Muscle of leg (tissue), 11 donors: ENCODE measurements around the gene KCNQ1. TPM values are rescaled to one million over a fixed set of nuclear protein-coding genes. Genes with fewer than 3 reads are reported as not detected.

Experiments used
- DNase-seq: peaks from one replicate; pipeline ENCODE4 v3.0.0; 2013
- H3K27ac ChIP-seq: one replicate; pipeline ENCODE4 v1.5.1; 2013; ENCODE audit warnings: mild to moderate bottlenecking, low read length, control low read depth
- H3K27me3 ChIP-seq: one replicate; pipeline ENCODE4 v1.6.1; 2013; ENCODE audit warnings: low read length; ENCODE audit not compliant: control insufficient read depth, insufficient read depth
- H3K36me3 ChIP-seq: one replicate; pipeline ENCODE4 v1.6.1; 2013; ENCODE audit warnings: low read length; ENCODE audit not compliant: control insufficient read depth, insufficient read depth
- H3K4me1 ChIP-seq: one replicate; pipeline ENCODE4 v1.6.1; 2013; ENCODE audit warnings: low read length; ENCODE audit not compliant: control insufficient read depth, insufficient read depth
- H3K4me3 ChIP-seq: one replicate; pipeline ENCODE4 v1.5.1; 2013; ENCODE audit warnings: low read length, control low read depth
- H3K9me3 ChIP-seq: replicated peaks from 2 replicates; pipeline ENCODE4 v1.6.1; 2013; ENCODE audit warnings: low read depth, low read length; ENCODE audit not compliant: control insufficient read depth
- WGBS: methylation state at CpG from one replicate; pipeline ENCODE4 v1.1.5; 2013; ENCODE audit warnings: missing lambda C conversion rate; ENCODE audit not compliant: insufficient coverage; 5-methylcytosine and 5-hydroxymethylcytosine counted together
- polyA plus RNA-seq, 8 donors: library from polyadenylated mRNA; unstranded; fragments of 120-200 nt; gene quantifications; one replicate each; pipeline versions ENCODE4 v1.2.1 to v1.2.3, GENCODE V29; 2013; ENCODE audit warnings: inconsistent platforms in 1 of 8, low replicate concordance in 1 of 8; ENCODE audit not compliant: insufficient read length in 8 of 8, insufficient read depth in 1 of 8
- total RNA-seq: library from RNA; stranded (reverse); fragments of 120-200 nt; gene quantifications from one replicate; pipeline ENCODE4 v1.2.4, GENCODE V29; 2013

Gene KCNQ1
- total and polyA plus RNA-seq, 9 donors: 0.84 to 4.1 (median 2.6) TPM

GRCh38 chr11:2517016-2517385, 72.2 kb downstream of the KCNQ1 start:
- WGBS: 81% methylated on average over 13 of the region's 13 CpGs
- no peaks in the 10 kb centered on the region for H3K36me3 ChIP-seq
- DNase-seq: no peak
- H3K4me1 ChIP-seq: peaks cover 3% of the 10 kb centered on the region
- no peak overlapping the region for H3K27ac ChIP-seq
- no peaks in the 10 kb centered on the region for H3K9me3 ChIP-seq
- H3K4me3 ChIP-seq: no peak overlapping the region
- H3K27me3 ChIP-seq: no peaks in the 10 kb centered on the region

GRCh38 chr11:2517386-2518064, 72.7 kb downstream of the KCNQ1 start:
- no peaks in the 10 kb centered on the region for H3K4me1 ChIP-seq
- H3K36me3 ChIP-seq: no peaks in the 10 kb centered on the region
- DNase-seq: no peak
- no peaks in the 10 kb centered on the region for H3K27me3 ChIP-seq
- H3K4me3 ChIP-seq: no peak overlapping the region
- whole genome bisulfite sequencing: 84% methylated on average over 16 of the region's 26 CpGs
- H3K27ac ChIP-seq: no peak overlapping the region
- H3K9me3 ChIP-seq: no peaks in the 10 kb centered on the region

- Histone ChIP-seq H3K27ac (no peak overlapping the region), H3K9me3 (no peaks in the 10 kb centered on the region), H3K4me1 (no peaks in the 10 kb centered on the region), H3K4me3 (no peak overlapping the region), H3K27me3 (no peaks in the 10 kb centered on the region), H3K36me3 (no peaks in the 10 kb centered on the region)
- 82% methylated on average over 23 of the region's 24 CpGs for WGBS
- DNase-seq: no peak
Measured at GRCh38 chr11:2518111-2518982, 73.5 kb downstream of the KCNQ1 start.

GRCh38 chr11:2518983-2519340, 74.2 kb downstream of the KCNQ1 start:
- Histone ChIP-seq H3K27me3 (peaks cover 2% of the 10 kb centered on the region), H3K9me3 (no peaks in the 10 kb centered on the region), H3K27ac (no peak overlapping the region), H3K36me3 (no peaks in the 10 kb centered on the region), H3K4me1 (no peaks in the 10 kb centered on the region), H3K4me3 (no peak overlapping the region)
- no peak for DNase-seq
- WGBS: 40% methylated on average over 1 of the region's 8 CpGs

GRCh38 chr11:2519517-2519861, 74.7 kb downstream of the KCNQ1 start:
- H3K4me3 ChIP-seq: no peak overlapping the region
- H3K27me3 ChIP-seq: peaks cover 2% of the 10 kb centered on the region
- peak; percentile 54 for DNase-seq
- no peaks in the 10 kb centered on the region for H3K4me1 ChIP-seq
- H3K9me3 ChIP-seq: no peaks in the 10 kb centered on the region
- WGBS: no CpG with 5 or more reads among the region's 2 CpGs
- no peaks in the 10 kb centered on the region for H3K36me3 ChIP-seq
- no peak overlapping the region for H3K27ac ChIP-seq

- no peaks in the 10 kb centered on the region for H3K9me3 ChIP-seq
- peaks cover 4% of the 10 kb centered on the region for H3K27me3 ChIP-seq
- no peak for DNase-seq
- no peaks in the 10 kb centered on the region for H3K4me1 ChIP-seq
- H3K27ac ChIP-seq: no peak overlapping the region
- H3K4me3 ChIP-seq: no peak overlapping the region
- WGBS: 77% methylated on average over 24 of the region's 24 CpGs
- no peaks in the 10 kb centered on the region for H3K36me3 ChIP-seq
Measured at GRCh38 chr11:2519862-2520735, 75.3 kb downstream of the KCNQ1 start.

- Histone ChIP-seq H3K27ac (no peak overlapping the region), H3K27me3 (peaks cover 4% of the 10 kb centered on the region), H3K36me3 (no peaks in the 10 kb centered on the region), H3K9me3 (no peaks in the 10 kb centered on the region), H3K4me3 (no peak overlapping the region), H3K4me1 (no peaks in the 10 kb centered on the region)
- no CpG with 5 or more reads among the region's 7 CpGs for WGBS
- no peak for DNase-seq
Measured at GRCh38 chr11:2520736-2521035, 75.9 kb downstream of the KCNQ1 start.

GRCh38 chr11:2521081-2521732, 76.4 kb downstream of the KCNQ1 start:
- 77% methylated on average over 26 of the region's 26 CpGs for WGBS
- no peak overlapping the region for H3K27ac ChIP-seq
- DNase-seq: no peak
- no peaks in the 10 kb centered on the region for H3K36me3 ChIP-seq
- H3K4me1 ChIP-seq: no peaks in the 10 kb centered on the region
- H3K4me3 ChIP-seq: no peak overlapping the region
- H3K9me3 ChIP-seq: no peaks in the 10 kb centered on the region
- H3K27me3 ChIP-seq: peaks cover 4% of the 10 kb centered on the region

GRCh38 chr11:2521733-2522630, 77.2 kb downstream of the KCNQ1 start:
- Histone ChIP-seq H3K4me3 (no peak overlapping the region), H3K36me3 (no peaks in the 10 kb centered on the region), H3K9me3 (no peaks in the 10 kb centered on the region), H3K27ac (no peak overlapping the region), H3K27me3 (peaks cover 4% of the 10 kb centered on the region), H3K4me1 (peaks cover 4% of the 10 kb centered on the region)
- DNase-seq: no peak
- WGBS: 85% methylated on average over 24 of the region's 35 CpGs
